HG03342 (cell line): Measurements from ENCODE around the gene STX1A.

Source experiments
- ATAC-seq: cut with Tn5 transposase; IDR thresholded peaks from one replicate; pipeline ENCODE4 v1.9.1; 2021; ENCODE audit warnings: mild to moderate bottlenecking, moderate library complexity; ENCODE audit not compliant: unreplicated experiment

Gene STX1A

DNA sequence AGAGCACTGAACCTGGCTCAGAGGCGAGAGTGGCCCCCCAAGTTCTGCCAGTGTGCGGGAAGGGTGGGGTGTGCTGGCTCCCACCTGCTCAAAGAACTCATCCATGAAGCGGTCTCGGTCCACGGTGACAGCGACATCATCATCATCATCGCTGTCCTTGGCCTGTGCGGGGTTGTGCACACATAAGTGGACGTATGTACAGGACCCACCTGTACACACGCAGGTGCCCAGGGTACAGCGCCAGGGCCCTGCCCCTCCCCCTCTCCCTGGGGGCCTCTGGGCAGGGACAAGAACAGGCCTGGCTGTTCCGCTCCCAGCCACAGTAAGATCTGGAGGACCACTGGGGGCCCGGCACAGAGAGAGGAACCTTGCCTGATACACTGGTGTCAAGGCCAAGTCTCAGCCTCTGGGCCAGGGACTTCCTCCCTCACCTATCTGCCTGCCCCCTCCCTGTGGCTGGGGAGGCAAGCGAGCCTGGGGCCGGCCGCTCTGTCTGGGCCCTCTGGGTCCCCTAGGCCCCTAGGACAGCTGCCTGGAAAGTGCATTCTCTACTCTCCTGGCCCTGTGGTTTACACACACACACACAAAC, 10.4 kb downstream of the STX1A start:
- no peak for ATAC-seq

- no peak for ATAC-seq
These were observed 12.3 kb downstream of the STX1A start for GRCh38 chr7:73707045-73707631.

DNA sequence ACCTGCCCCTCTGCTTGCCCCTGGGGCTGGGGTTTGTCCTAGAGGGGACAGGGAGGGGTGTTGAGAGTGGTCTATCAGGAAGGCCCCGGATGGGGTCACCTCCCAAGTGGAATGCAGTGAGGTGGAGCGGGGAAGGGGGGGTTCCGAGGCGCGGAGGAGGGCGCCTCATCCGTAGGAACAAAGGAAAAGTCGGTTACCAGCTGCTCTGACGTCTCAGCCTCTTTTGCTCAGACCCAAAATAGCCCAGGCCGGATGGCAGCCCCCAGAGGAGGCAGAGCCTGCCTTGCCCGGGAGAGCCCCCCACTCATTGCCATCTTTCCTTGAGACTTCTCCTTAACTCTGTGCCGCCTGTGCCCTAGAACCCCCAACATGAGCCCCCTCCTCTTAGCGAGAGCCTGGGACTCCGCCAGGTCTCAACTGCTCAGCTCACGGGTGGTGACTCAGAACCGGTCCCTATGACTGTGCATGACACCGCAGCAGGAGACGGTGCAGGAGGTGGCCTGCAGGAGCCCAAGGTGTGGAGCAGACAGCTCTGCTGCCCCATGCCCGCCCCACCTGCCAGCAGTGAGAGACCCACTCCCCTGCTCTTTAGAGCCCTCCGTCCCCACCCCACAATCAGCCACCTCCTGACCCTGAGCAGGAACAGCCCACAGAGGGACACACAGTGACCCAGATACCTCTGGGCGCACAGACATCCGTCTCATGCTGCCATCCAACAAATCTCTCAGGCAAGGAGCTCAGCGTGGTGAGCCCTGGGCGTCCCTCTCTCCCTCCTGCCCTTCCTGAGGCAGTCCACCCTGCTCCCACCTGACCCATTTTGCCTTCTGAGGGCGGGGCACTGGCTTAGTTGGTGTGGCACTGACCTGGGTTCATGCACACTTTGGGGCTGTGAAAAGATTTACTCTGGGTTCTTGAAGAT, 13.1 kb downstream of the STX1A start:
- no peak for ATAC-seq

DNA sequence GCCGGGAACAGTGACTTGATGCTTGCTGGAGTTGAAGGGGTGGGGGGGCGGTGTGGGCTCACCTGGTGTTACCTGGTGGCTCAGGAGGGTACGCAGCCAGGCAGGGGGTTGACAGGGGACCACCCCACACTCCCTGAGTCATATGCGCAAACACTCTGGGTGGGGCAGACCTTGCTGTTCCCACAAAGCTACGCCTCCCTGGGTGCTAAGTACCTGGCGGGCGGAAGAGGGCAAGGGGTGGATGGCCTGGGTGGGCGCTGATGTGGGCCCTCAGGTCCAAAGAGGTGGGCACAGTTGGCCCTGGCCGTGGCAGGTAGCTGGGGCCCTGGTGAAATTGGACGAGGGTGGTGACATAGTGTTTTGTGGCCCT, 13.9 kb downstream of the STX1A start:
- ATAC-seq: no peak

- ATAC-seq: no peak
These were observed 14.6 kb downstream of the STX1A start for GRCh38 chr7:73704640-73705550.

DNA sequence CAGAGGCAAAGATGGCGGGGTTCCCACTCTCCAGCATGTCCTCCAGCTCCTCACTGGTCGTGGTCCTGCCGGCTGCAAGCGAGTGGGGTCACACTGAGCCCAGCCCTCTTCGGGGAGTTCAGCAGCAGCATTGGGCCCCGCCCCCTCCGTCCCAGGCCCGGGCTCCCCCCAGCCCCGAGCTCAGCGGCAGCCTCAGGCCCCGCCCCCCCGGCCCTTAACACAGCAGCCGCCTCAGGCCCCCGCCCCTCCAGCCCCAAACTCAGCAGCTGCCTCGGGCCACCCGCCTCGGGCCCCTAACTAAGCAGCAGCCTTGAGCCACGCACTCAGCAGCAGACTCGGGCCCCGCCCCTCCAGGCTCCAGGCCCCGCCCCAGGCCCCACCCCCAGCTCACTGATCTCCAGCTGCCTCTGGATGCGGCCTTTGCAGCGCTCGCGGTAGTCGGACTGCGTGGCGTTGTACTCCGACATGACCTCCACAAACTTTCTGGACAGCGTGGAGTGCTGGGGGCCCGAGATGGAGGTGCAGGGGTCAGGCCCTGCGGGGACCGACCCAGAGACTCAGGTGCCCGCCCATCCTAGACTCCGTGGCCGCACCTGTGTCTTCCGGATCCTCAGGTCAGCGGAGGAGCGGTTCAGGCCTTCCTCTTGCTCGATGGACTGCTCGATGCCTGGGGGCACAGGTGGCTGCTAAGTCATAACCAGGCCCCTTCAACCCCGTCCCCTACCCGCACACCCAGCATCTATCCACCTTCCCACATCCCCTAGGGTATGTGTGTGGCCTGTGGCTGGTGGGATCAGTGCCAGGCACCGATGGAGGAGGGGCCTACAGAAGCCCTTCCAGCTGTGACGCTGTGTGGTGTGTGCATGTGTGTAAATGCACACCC, 15.5 kb downstream of the STX1A start:
- no peak for ATAC-seq

GRCh38 chr7:73703225-73703624, 16.2 kb downstream of the STX1A start:
- ATAC-seq: no peak

DNA sequence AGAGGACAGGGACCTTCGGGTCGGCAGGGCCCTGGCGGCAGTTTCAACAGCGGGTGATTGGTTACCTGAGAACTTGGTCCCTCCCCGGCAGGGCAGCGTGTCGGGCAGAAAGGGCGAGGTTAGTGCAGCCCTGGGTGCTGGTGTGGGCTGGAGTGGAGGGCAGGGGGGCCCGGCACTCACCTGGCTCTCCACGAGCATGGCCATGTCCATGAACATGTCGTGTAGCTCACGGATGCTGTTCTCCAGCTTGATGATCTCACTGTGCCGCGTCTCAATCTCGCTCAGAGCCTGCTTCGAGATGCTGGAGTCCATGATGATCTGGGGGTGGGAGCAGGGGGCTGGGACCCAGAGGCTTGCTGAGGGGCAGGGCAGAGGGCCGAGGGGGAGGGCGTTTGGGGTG, 16.8 kb downstream of the STX1A start:
- no peak for ATAC-seq

GRCh38 chr7:73702226-73702625, 17.2 kb downstream of the STX1A start:
- ATAC-seq: no peak

DNA sequence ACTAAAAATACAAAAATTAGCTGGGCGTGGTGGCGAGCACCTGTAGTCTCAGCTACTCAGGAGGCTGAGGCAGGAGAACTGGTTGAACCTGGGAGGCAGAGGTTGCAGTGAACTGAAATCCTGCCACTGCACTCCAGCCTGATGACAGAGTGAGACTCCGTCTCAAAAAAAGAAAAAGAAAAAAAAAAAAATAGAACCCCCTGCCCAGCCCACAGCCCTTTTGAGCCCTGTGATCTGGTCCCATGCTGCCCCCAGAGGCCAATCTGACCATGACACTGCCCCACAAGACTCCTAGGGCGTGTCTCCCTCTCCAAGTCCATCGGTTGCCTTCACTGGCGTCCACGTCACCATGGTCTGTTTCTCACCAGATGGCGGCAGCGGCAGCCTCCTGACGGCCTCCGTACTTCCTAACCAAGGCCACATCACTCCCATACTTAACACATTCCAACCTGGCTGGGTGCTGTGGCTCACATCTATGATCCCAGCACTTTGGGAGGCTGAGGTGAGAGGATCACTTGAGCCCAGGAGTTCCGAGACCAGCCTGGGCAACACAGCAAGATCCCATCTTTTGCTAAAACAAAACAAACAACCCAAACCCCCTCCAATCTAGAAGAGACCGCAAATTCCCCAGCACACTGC, 18.0 kb downstream of the STX1A start:
- no peak for ATAC-seq

DNA sequence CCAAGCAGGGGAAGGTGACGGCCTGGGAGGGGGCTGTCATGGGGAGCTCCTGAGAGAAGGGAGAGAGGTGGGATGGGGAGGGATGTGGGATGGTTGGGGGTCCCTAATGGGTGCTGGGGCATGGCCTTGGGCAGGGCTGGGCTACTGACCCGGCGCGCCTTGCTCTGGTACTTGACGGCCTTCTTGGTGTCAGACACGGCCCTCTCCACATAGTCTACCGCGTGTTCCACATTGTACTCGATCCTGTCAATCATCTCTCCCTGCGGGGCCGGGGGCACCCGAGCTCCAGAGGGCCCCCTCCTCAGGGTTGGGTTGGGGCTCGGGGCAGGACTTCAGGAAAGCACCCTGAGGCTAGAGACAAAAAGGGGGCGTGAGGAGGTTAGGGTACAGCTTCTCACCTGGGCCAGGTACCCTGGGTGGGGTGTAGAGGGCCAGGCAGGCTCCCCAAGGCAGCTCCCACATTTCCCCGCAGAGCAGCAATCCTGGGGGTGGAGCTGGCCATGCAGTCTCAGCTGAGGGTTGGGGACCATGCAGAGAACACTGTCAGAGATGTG, 18.8 kb downstream of the STX1A start:
- ATAC-seq: no peak

GRCh38 chr7:73700069-73700423, 19.4 kb downstream of the STX1A start:
- no peak for ATAC-seq

DNA sequence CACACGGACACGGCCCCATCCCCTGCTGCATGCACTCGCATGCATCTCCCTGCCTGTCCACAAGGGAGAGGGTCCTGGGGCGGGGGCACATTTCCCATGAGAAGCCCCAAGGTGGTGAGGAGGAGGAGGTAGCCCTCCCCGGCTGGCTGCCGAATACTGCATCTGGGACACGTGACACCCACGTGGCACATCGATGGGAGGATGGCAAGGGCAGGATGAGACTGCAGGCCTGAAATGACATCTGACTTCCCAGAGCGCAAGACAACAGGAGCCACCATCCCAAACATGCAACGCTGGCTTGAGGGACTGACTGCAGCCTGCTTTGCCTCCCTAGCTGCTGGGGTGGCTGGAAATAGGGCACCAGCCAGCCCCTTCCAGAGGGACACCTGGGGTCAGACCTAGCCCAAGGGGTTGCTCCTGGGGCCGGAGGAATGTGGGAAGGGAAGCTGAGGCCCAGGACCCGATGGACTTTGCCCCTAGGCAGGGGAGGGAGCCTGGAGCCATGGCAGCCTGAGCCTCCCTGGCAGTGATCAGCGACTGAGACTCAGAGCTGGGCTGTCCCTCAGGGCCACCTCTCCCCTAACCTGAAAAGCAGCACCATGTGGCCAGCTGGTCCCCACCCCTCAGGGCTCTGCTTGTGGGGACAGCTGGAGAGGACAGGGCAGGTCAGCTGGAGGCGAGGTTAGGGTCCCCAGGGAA, 19.9 kb downstream of the STX1A start:
- ATAC-seq: no peak

DNA sequence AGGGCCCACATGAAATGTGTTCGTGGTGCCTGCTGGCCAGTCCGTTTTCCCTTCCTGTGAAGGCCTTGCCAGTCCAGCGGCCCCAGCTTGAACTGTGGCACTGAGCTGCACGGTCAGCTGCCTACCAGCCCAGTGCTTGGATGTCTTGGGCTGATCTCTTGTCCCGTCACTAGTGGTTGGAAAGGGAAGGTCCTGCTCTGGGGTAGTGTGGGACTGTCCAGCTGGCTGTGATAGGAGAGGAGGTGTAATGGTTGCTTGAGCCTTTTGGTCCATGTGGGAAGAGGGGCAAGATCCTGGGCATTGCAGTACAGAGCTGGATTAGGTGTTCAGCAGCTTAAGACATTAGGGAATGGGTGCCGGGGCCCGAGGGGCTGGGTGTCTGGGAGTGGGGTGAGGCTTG, 21.1 kb downstream of the STX1A start:
- ATAC-seq: no peak

DNA sequence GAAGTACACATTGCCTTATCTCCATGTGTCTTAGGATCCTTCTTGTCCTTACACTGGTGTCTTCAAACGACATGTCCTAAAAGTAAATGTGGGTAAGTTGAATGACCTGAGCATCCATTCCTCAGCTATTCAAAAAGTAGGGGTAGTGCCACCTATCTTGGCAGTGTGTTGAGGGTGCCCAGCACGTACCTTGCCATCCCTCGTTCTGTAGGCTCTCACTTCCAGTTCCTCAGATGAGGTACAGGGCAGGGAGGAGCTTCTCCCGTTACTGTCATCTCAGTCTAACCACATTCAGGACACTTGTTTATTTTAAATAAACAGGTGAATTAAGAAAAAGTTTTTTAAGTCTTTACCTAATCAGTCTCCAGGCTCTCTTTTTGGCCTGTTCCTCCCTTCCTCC, 23.1 kb downstream of the STX1A start:
- ATAC-seq: no peak

- ATAC-seq: no peak
These were observed 28.8 kb downstream of the STX1A start for GRCh38 chr7:73690646-73691045.

- no peak for ATAC-seq
These were observed 31.2 kb downstream of the STX1A start for GRCh38 chr7:73688288-73688687.

DNA sequence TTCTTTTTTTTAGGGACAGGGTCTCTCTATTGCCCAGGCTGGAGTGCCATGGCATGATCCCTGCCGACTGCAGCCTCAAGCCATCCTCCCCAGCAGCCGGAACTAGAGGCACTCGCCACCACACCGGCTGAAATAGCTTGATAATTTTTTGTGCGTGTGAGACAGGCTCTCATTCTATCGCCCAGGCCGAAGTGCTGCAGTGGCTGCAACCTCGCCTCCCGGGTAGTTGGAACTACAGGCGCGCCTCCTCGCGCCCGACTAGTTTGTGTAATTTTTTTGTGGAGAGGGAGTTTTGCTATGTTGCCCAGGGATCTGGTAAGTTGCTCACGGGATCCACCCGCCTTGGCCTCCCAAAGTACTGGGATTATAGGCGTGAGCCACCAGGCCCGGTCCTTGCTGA, 34.2 kb downstream of the STX1A start:
- no peak for ATAC-seq
